ENCODE results near the gene ISCU. TPM values are rescaled to one million over a fixed set of nuclear protein-coding genes. Genes with fewer than 3 reads are reported as not detected.

Gene ISCU
- total RNA-seq, 1 experiment from 2014 or later: 86.9 TPM

DNA sequence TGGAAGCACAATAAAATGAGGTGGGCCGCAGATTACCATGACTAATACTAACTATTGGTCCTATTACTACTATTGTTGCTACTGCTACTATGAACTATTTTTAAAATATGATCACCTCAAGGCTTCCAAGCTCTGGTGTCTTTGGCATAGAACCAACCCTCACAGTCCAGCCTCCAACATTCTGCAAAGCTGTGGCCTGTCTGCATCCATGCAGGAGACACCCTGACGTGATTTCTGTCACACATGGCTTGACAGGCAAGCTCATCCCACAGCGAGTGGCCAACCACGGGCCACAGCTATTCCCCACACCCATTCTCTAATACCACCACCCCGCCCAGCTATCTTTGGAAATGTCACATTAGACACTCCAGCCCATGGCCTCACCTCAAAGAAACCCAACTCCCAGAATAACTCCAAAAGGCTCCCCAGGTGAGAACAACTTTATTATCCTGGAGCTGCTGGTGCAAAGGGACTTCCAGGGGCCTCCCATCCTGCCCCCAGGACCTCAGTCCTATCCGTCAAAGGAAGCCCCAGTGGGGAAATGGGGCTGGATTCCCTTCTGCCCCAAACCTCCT is 14.4 kb downstream of the ISCU start:
- ChIA-PET CTCF (no interaction called here), POLR2A (no interaction called here)
- Histone ChIP-seq H3K4me3 (ENCODE audit: low read depth, low read length) (no peak overlapping the region), H3K4me1 (0 out of 2 replicates have a peak, but pooled peaks cover 5% of the 10 kb centered on the region), H3K27me3 (replicated peaks; ENCODE audit: control insufficient read depth, insufficient read depth, low read length) (no peaks in the 10 kb centered on the region), H3K9me3 (no peaks in the 10 kb centered on the region), H3K36me3 (ENCODE audit: control insufficient read depth, insufficient read depth, low read length) (no peaks in the 10 kb centered on the region)
- DNase-seq: no peak
- no peaks in the 10 kb centered on the region for H3K36me3 Mint-ChIP-seq (ENCODE audit: insufficient read depth, unreplicated experiment)
- H3K4me3 Mint-ChIP-seq (ENCODE audit: unreplicated experiment): no peak overlapping the region
- TF ChIP-seq, protein P1, sequence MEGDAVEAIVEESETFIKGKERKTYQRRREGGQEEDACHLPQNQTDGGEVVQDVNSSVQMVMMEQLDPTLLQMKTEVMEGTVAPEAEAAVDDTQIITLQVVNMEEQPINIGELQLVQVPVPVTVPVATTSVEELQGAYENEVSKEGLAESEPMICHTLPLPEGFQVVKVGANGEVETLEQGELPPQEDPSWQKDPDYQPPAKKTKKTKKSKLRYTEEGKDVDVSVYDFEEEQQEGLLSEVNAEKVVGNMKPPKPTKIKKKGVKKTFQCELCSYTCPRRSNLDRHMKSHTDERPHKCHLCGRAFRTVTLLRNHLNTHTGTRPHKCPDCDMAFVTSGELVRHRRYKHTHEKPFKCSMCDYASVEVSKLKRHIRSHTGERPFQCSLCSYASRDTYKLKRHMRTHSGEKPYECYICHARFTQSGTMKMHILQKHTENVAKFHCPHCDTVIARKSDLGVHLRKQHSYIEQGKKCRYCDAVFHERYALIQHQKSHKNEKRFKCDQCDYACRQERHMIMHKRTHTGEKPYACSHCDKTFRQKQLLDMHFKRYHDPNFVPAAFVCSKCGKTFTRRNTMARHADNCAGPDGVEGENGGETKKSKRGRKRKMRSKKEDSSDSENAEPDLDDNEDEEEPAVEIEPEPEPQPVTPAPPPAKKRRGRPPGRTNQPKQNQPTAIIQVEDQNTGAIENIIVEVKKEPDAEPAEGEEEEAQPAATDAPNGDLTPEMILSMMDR (IDR thresholded peaks at IDR 0.05; ENCODE audit: insufficient read depth in 1 of 2, low read depth in 1 of 2, low read length in 1 of 2, severe bottlenecking in 1 of 2, unreplicated experiment in 1 of 2): no peak
- H3K4me1 Mint-ChIP-seq (ENCODE audit: low read depth, unreplicated experiment): peaks cover 8% of the 10 kb centered on the region
- BruUV-seq (replicated peaks): no TSS peak
- intact Hi-C loops (cut with micrococcal nuclease; ENCODE audit: unreplicated experiment): no loop called here
- H3K9me3 Mint-ChIP-seq (ENCODE audit: unreplicated experiment): peaks cover 12% of the 10 kb centered on the region
- H3K27me3 Mint-ChIP-seq (ENCODE audit: insufficient read depth, unreplicated experiment): peaks cover 4% of the 10 kb centered on the region
- H3K27ac Mint-ChIP-seq (ENCODE audit: unreplicated experiment): no peak overlapping the region

- CTCF ChIA-PET: no interaction called here
These were observed 15.1 kb downstream of the ISCU start for GRCh38 chr12:108577458-108577857.

DNA sequence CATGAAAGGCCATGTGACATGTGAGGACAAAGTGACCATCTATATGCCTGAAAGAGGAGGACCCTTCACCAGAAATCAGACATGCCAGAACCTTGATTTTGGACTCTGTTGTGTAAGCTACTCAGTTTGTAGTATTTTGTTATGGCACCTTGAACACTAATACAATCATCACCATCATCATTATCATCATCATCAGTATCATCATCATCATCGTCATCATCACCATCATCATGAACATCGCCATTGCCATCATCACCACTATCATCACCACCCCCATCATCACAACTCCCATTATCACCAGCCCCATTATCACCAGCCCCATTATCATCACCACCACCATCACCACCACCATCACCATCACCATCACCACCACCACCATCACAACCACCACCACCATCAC is 15.9 kb downstream of the ISCU start:
- Mint-ChIP-seq H3K27me3 (ENCODE audit: insufficient read depth, unreplicated experiment) (peaks cover 4% of the 10 kb centered on the region), H3K9me3 (ENCODE audit: unreplicated experiment) (peaks cover 12% of the 10 kb centered on the region), H3K36me3 (ENCODE audit: insufficient read depth, unreplicated experiment) (no peaks in the 10 kb centered on the region), H3K4me3 (ENCODE audit: unreplicated experiment) (no peak overlapping the region), H3K4me1 (ENCODE audit: low read depth, unreplicated experiment) (peaks cover 8% of the 10 kb centered on the region), H3K27ac (ENCODE audit: unreplicated experiment) (no peak overlapping the region)
- POLR2A ChIA-PET: no interaction called here
- Histone ChIP-seq H3K27me3 (replicated peaks; ENCODE audit: control insufficient read depth, insufficient read depth, low read length) (no peaks in the 10 kb centered on the region), H3K4me3 (ENCODE audit: low read depth, low read length) (no peak overlapping the region), H3K4me1 (0 out of 2 replicates have a peak, but pooled peaks cover 5% of the 10 kb centered on the region), H3K9me3 (no peaks in the 10 kb centered on the region), H3K36me3 (ENCODE audit: control insufficient read depth, insufficient read depth, low read length) (no peaks in the 10 kb centered on the region)
- no peak for DNase-seq
- intact Hi-C loops (cut with micrococcal nuclease; ENCODE audit: unreplicated experiment): no loop called here
- no TSS peak for BruUV-seq (replicated peaks)
- TF ChIP-seq, protein P1 (IDR thresholded peaks at IDR 0.05; ENCODE audit: insufficient read depth in 1 of 2, low read depth in 1 of 2, low read length in 1 of 2, severe bottlenecking in 1 of 2, unreplicated experiment in 1 of 2): no peak
- CTCF ChIA-PET: no interaction called here

More at GRCh38 chr12:108577458-108577857, 15.1 kb downstream of the ISCU start:
- TF ChIP-seq, protein P1 (IDR thresholded peaks at IDR 0.05; ENCODE audit: insufficient read depth in 1 of 2, low read depth in 1 of 2, low read length in 1 of 2, severe bottlenecking in 1 of 2, unreplicated experiment in 1 of 2): no peak
- no TSS peak for BruUV-seq (replicated peaks)
- no peak for DNase-seq
- no peak overlapping the region for H3K4me3 ChIP-seq (ENCODE audit: low read depth, low read length)
- Mint-ChIP-seq H3K36me3 (ENCODE audit: insufficient read depth, unreplicated experiment) (no peaks in the 10 kb centered on the region), H3K4me1 (ENCODE audit: low read depth, unreplicated experiment) (peaks cover 8% of the 10 kb centered on the region), H3K27me3 (ENCODE audit: insufficient read depth, unreplicated experiment) (peaks cover 4% of the 10 kb centered on the region), H3K4me3 (ENCODE audit: unreplicated experiment) (no peak overlapping the region), H3K27ac (ENCODE audit: unreplicated experiment) (no peak overlapping the region), H3K9me3 (ENCODE audit: unreplicated experiment) (peaks cover 12% of the 10 kb centered on the region)
- 0 out of 2 replicates have a peak, but pooled peaks cover 5% of the 10 kb centered on the region for H3K4me1 ChIP-seq
- POLR2A ChIA-PET: no interaction called here
- H3K27me3 ChIP-seq (replicated peaks; ENCODE audit: control insufficient read depth, insufficient read depth, low read length): no peaks in the 10 kb centered on the region
- H3K36me3 ChIP-seq (ENCODE audit: control insufficient read depth, insufficient read depth, low read length): no peaks in the 10 kb centered on the region
- intact Hi-C loops (cut with micrococcal nuclease; ENCODE audit: unreplicated experiment): no loop called here
- no peaks in the 10 kb centered on the region for H3K9me3 ChIP-seq
